ENCODE data around the gene BTBD7. TPM values are rescaled to one million over a fixed set of nuclear protein-coding genes. Genes with fewer than 3 reads are reported as not detected.

Gene BTBD7
- polyA plus RNA-seq, 3 donors: 45.9 to 54.7 (median 53.4) TPM

- DNase-seq (ENCODE audit: extremely low read depth in 1 of 11, low read depth in 9 of 11, low spot score in 4 of 11): no peak
These were observed 23.3 kb downstream of the BTBD7 start for GRCh38 chr14:93309427-93309966.

GRCh38 chr14:93308686-93309345 is 24.0 kb downstream of the BTBD7 start:
- DNase-seq (ENCODE audit: extremely low read depth in 1 of 11, low read depth in 9 of 11, low spot score in 4 of 11): no peak

GRCh38 chr14:93306812-93307211 is 26.0 kb downstream of the BTBD7 start:
- DNase-seq (ENCODE audit: extremely low read depth in 1 of 11, low read depth in 9 of 11, low spot score in 4 of 11): no peak

- DNase-seq (ENCODE audit: extremely low read depth in 1 of 11, low read depth in 9 of 11, low spot score in 4 of 11): no peak
These were observed 27.0 kb downstream of the BTBD7 start for GRCh38 chr14:93305725-93306418.

GRCh38 chr14:93304771-93305170 is 28.1 kb downstream of the BTBD7 start:
- DNase-seq (ENCODE audit: extremely low read depth in 1 of 11, low read depth in 9 of 11, low spot score in 4 of 11): no peak

- no peak for DNase-seq (ENCODE audit: extremely low read depth in 1 of 11, low read depth in 9 of 11, low spot score in 4 of 11)
These were observed 29.2 kb downstream of the BTBD7 start for GRCh38 chr14:93303659-93304058.

- no peak for DNase-seq (ENCODE audit: extremely low read depth in 1 of 11, low read depth in 9 of 11, low spot score in 4 of 11)
These were observed 29.9 kb downstream of the BTBD7 start for GRCh38 chr14:93302688-93303581.

GRCh38 chr14:93301821-93302447 is 30.9 kb downstream of the BTBD7 start:
- DNase-seq (ENCODE audit: extremely low read depth in 1 of 11, low read depth in 9 of 11, low spot score in 4 of 11): peak in 5 of 11 donors; percentile 5 to 60 (median 36)

- no peak for DNase-seq (ENCODE audit: extremely low read depth in 1 of 11, low read depth in 9 of 11, low spot score in 4 of 11)
These were observed 33.0 kb downstream of the BTBD7 start for GRCh38 chr14:93299866-93300265.

GRCh38 chr14:93299416-93299815 is 33.4 kb downstream of the BTBD7 start:
- no peak for DNase-seq (ENCODE audit: extremely low read depth in 1 of 11, low read depth in 9 of 11, low spot score in 4 of 11)

GRCh38 chr14:93295541-93296220 is 37.2 kb downstream of the BTBD7 start:
- DNase-seq (ENCODE audit: extremely low read depth in 1 of 11, low read depth in 9 of 11, low spot score in 4 of 11): no peak

GRCh38 chr14:93286212-93286890 is 46.5 kb downstream of the BTBD7 start:
- DNase-seq (ENCODE audit: extremely low read depth in 1 of 11, low read depth in 9 of 11, low spot score in 4 of 11): no peak

GRCh38 chr14:93285044-93285443 is 47.8 kb downstream of the BTBD7 start:
- DNase-seq (ENCODE audit: extremely low read depth in 1 of 11, low read depth in 9 of 11, low spot score in 4 of 11): no peak

GRCh38 chr14:93281937-93282336 is 50.9 kb downstream of the BTBD7 start:
- no peak for DNase-seq (ENCODE audit: extremely low read depth in 1 of 11, low read depth in 9 of 11, low spot score in 4 of 11)

- DNase-seq (ENCODE audit: extremely low read depth in 1 of 11, low read depth in 9 of 11, low spot score in 4 of 11): no peak
These were observed 52.1 kb downstream of the BTBD7 start for GRCh38 chr14:93280743-93281142.

- DNase-seq (ENCODE audit: extremely low read depth in 1 of 11, low read depth in 9 of 11, low spot score in 4 of 11): peak in 1 of 11 donors; percentile 18
These were observed 56.7 kb downstream of the BTBD7 start for GRCh38 chr14:93276031-93276716.

- DNase-seq (ENCODE audit: extremely low read depth in 1 of 11, low read depth in 9 of 11, low spot score in 4 of 11): no peak
These were observed 58.6 kb downstream of the BTBD7 start for GRCh38 chr14:93274055-93274806.

Data from renal cortex interstitium (tissue), 11 donors.